Measurements from ENCODE around the gene CSTB. TPM values are rescaled to one million over a fixed set of nuclear protein-coding genes. Genes with fewer than 3 reads are reported as not detected.

Gene CSTB
- total and polyA plus RNA-seq, 4 donors = 3.8 to 62.4 (median 33.7) TPM

GRCh38 chr21:43799301-43799840, 23.3 kb upstream of the CSTB start:
- no peaks in the 10 kb centered on the region for H3K27me3 ChIP-seq (ENCODE audit: control insufficient read depth in 4 of 4, insufficient read depth in 4 of 4, low read length in 3 of 4)
- peaks cover 12 to 81% (median 31%) of the 10 kb centered on the region in 4 donors for H3K36me3 ChIP-seq (ENCODE audit: control insufficient read depth in 4 of 4, insufficient read depth in 3 of 4, low read depth in 1 of 4, low read length in 3 of 4)
- WGBS = 96% methylated on average over 19 of the region's 19 CpGs
- no peaks in the 10 kb centered on the region for H3K9me3 ChIP-seq (ENCODE audit: control insufficient read depth in 4 of 4, low read length in 3 of 4)
- H3K4me1 ChIP-seq (ENCODE audit: control insufficient read depth in 4 of 4, insufficient read depth in 4 of 4, low read length in 3 of 4) = no peaks in the 10 kb centered on the region
- H3K4me3 ChIP-seq (ENCODE audit: low read depth in 1 of 3, low read length in 3 of 3) = no peak overlapping the region
- no peak overlapping the region for H3K27ac ChIP-seq (ENCODE audit: low read depth in 1 of 2, low read length in 2 of 2)
- H3K9ac ChIP-seq (ENCODE audit: low read depth in 1 of 2, low read length in 2 of 2) = no peak overlapping the region
- TF ChIP-seq REST (IDR thresholded peaks at IDR 0.05) = no peak
- TF ChIP-seq EGR1 (IDR thresholded peaks at IDR 0.05; ENCODE audit: low read depth in 2 of 2) = no peak
- no peak for TF ChIP-seq HNF4G (IDR thresholded peaks at IDR 0.05)
- TF ChIP-seq MAX (IDR thresholded peaks at IDR 0.05) = no peak
- TF ChIP-seq ATF3 (IDR thresholded peaks at IDR 0.05) = no peak
- no peak for TF ChIP-seq RAD21 (IDR thresholded peaks at IDR 0.05)
- TF ChIP-seq NR2F2 (IDR thresholded peaks at IDR 0.05) = no peak
- no peak for TF ChIP-seq CTCF (IDR thresholded peaks at IDR 0.05; ENCODE audit: low read depth, low read length, missing input control)
- no peak for TF ChIP-seq YY1 (IDR thresholded peaks at IDR 0.05)
- TF ChIP-seq SP1 (IDR thresholded peaks at IDR 0.05) = no peak
- TF ChIP-seq ZBTB33 (IDR thresholded peaks at IDR 0.05) = no peak
- no peak for TF ChIP-seq FOXA1 (IDR thresholded peaks at IDR 0.05)
- TF ChIP-seq HNF4A (conservative IDR thresholded peaks at IDR 0.05) = no peak
- no peak for TF ChIP-seq TAF1 (conservative IDR thresholded peaks at IDR 0.05)
- TF ChIP-seq JUND (IDR thresholded peaks at IDR 0.05) = no peak
- TF ChIP-seq RXRA (IDR thresholded peaks at IDR 0.05) = no peak
- no peak for DNase-seq (ENCODE audit: low spot score)
